Neural cell (in vitro differentiated cells): ENCODE measurements around the gene PRKAR1B. TPM values are rescaled to one million over a fixed set of nuclear protein-coding genes. Genes with fewer than 3 reads are reported as not detected.

Experiments
- H2AFZ ChIP-seq: fragments of 200-600, 300-800 bp; sonication (generic), shearing (Covaris generic); 2 replicates; pipeline ENCODE4 v1.6.0; 2014; ENCODE audit warnings: low read depth, mild to moderate bottlenecking, antibody characterized with exemption, low read length, moderate library complexity
- H3F3A ChIP-seq: fragments of 200-600 bp; shearing (Covaris generic); 2 replicates; pipeline ENCODE4 v1.6.1; 2016; ENCODE audit warnings: mild to moderate bottlenecking, moderate library complexity, mixed read lengths, antibody characterized with exemption, low read length; ENCODE audit not compliant: insufficient read depth, poor library complexity, severe bottlenecking
- H3K27ac ChIP-seq: fragments of 200-600, 300-800 bp; sonication (generic), shearing (Covaris generic); 2 replicates; pipeline ENCODE4 v1.5.1; 2014; ENCODE audit warnings: mild to moderate bottlenecking, low read length, moderate library complexity
- H3K27me3 ChIP-seq: fragments of 300-800, 200-600 bp; sonication (generic), shearing (Covaris generic); 2 replicates; pipeline ENCODE4 v1.6.0; 2014; ENCODE audit warnings: mild to moderate bottlenecking, low read depth, low read length, moderate library complexity; ENCODE audit not compliant: insufficient read depth
- H3K36me3 ChIP-seq: fragments of 300-800, 200-600 bp; sonication (generic), shearing (Covaris generic); 2 replicates; pipeline ENCODE4 v1.5.1; 2014; ENCODE audit warnings: mild to moderate bottlenecking, antibody characterized with exemption, low read length, moderate library complexity; ENCODE audit not compliant: insufficient read depth
- H3K4me2 ChIP-seq: fragments of 300-800, 200-600 bp; sonication (generic), shearing (Covaris generic); 2 replicates; pipeline ENCODE4 v1.6.0; 2014; ENCODE audit warnings: mild to moderate bottlenecking, low read length
- H3K4me3 ChIP-seq: fragments of 300-800, 200-600 bp; sonication (generic), shearing (Covaris generic); 2 replicates; pipeline ENCODE4 v1.5.1; 2014; ENCODE audit warnings: mild to moderate bottlenecking, low read length, moderate library complexity
- H3K79me2 ChIP-seq: fragments of 200-600 bp; shearing (Covaris generic); replicated peaks from 2 replicates; pipeline ENCODE4 v1.6.0; 2014; ENCODE audit warnings: mild to moderate bottlenecking, low read length, moderate library complexity; ENCODE audit not compliant: insufficient read depth
- H3K9ac ChIP-seq: fragments of 300-800, 200-600 bp; sonication (generic), shearing (Covaris generic); 2 replicates; pipeline ENCODE4 v1.6.1; 2016; ENCODE audit warnings: mild to moderate bottlenecking, low read length, mixed read lengths
- H3K9me2 ChIP-seq: fragments of 200-600 bp; shearing (Covaris generic); 2 replicates; pipeline ENCODE4 v1.6.1; 2016; ENCODE audit warnings: mild to moderate bottlenecking, low read length, mixed read lengths; ENCODE audit not compliant: insufficient read depth
- H3K9me3 ChIP-seq: fragments of 200-600, 300-800 bp; sonication (generic), shearing (Covaris generic); 2 replicates; pipeline ENCODE4 v1.6.1; 2016; ENCODE audit warnings: mild to moderate bottlenecking, mixed run types, low read length, moderate library complexity, mixed read lengths
- H4K20me1 ChIP-seq: fragments of 200-600 bp; shearing (Covaris generic); 2 replicates; pipeline ENCODE4 v1.6.1; 2016; ENCODE audit warnings: mild to moderate bottlenecking, mixed run types; ENCODE audit not compliant: insufficient read depth
- EP300 ChIP-seq: fragments of 450-650 bp; conservative IDR thresholded peaks from 2 replicates; pipeline ENCODE4 v1.6.1; 2014; ENCODE audit warnings: antibody characterized with exemption, mild to moderate bottlenecking, moderate library complexity; ENCODE audit not compliant: poor library complexity, severe bottlenecking
- EZH2 ChIP-seq: fragments of 200-600, 300-800 bp; shearing (Covaris generic), sonication (generic); IDR thresholded peaks from 2 replicates; pipeline ENCODE4 v1.6.1; 2014; ENCODE audit warnings: antibody characterized with exemption, low read length, borderline replicate concordance, mild to moderate bottlenecking; ENCODE audit not compliant: insufficient read depth, poor library complexity, severe bottlenecking
- MXI1 ChIP-seq: fragments of 450-650 bp; conservative IDR thresholded peaks from 2 replicates; pipeline ENCODE4 v1.6.1; 2014; ENCODE audit warnings: antibody characterized with exemption, mild to moderate bottlenecking; ENCODE audit not compliant: poor library complexity, severe bottlenecking
- POLR2AphosphoS5 ChIP-seq: IDR thresholded peaks from 2 replicates; pipeline ENCODE4 v1.6.1; 2012
- RAD21 ChIP-seq: fragments of 450-650 bp; conservative IDR thresholded peaks from 2 replicates; pipeline ENCODE4 v1.6.1; 2014; ENCODE audit warnings: antibody characterized with exemption, mild to moderate bottlenecking, moderate library complexity
- SMC3 ChIP-seq: fragments of 450-650 bp; conservative IDR thresholded peaks from 2 replicates; pipeline ENCODE4 v1.6.1; 2014; ENCODE audit warnings: antibody characterized with exemption, mild to moderate bottlenecking, moderate library complexity; ENCODE audit not compliant: poor library complexity
- TAF1 ChIP-seq: IDR thresholded peaks from 2 replicates; pipeline ENCODE4 v1.6.1; 2012; ENCODE audit warnings: low read depth
- polyA plus RNA-seq: library from polyadenylated mRNA; depleted of rRNA; stranded (reverse); fragments of >200 nt; gene quantifications from 2 replicates; pipeline ENCODE4 v1.2.3, GENCODE V29; 2014
- TF ChIP-seq, protein P1 (sequence below): fragments of 450-650 bp; IDR thresholded peaks from 2 replicates; pipeline ENCODE4 v1.5.1; 2014; ENCODE audit warnings: antibody characterized with exemption, mild to moderate bottlenecking, moderate library complexity; ENCODE audit not compliant: poor library complexity, severe bottlenecking
- TF ChIP-seq, protein P2 (sequence below): IDR thresholded peaks from 2 replicates; pipeline ENCODE4 v1.6.1; 2012; ENCODE audit warnings: borderline replicate concordance

Gene PRKAR1B
- polyA plus RNA-seq, 1 donor from 2014 or later: 38.6 TPM

DNA sequence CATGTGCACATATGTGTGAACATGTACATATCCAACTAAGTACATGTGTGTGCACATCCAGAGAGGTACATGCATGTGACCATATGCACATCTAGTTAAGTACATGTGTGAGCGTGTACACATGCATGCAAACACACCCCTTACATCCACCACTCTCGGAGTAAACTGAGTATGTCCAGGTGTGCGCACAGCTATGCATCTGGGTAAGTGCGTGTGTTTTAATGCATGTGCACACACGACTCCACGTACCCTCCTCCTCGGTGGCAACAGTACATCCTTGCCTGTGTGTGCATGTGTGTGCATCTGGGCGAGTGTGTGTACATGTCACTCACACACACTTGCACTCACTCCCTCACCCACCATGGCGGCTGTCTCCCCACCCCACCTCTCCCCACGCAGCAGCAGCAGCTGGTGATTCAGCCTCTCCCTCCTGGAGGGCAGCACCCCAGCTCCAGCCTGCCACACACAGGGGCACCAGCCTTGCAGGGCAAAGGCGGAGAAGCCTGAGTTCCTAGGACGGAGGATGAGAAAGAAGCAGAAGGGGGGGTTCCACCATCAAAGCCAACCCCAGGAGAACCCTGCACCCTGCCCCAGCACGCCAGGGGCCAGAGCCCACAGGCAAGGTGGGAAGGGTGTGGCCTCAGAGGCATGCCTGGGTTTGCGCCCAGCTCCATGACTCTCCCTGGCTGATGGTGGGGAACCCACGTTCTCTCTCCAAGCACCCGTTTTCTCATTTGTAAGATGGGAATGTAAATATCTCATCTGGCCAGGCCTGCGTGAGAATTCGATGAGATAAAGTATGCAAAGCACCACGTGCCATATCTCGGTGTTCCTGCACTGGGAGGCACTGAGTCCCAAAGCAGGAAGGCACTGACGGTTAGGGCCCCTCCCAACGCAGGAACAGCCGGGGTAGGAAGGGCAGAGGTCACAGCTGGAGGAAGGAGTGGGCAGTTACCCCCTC, 28.3 kb downstream of the PRKAR1B start:
- TF ChIP-seq RAD21 (no peak), EZH2 (no peak), POLR2AphosphoS5 (no peak), SMC3 (no peak), EP300 (no peak), MXI1 (no peak), TAF1 (no peak)
- TF ChIP-seq, protein P1, sequence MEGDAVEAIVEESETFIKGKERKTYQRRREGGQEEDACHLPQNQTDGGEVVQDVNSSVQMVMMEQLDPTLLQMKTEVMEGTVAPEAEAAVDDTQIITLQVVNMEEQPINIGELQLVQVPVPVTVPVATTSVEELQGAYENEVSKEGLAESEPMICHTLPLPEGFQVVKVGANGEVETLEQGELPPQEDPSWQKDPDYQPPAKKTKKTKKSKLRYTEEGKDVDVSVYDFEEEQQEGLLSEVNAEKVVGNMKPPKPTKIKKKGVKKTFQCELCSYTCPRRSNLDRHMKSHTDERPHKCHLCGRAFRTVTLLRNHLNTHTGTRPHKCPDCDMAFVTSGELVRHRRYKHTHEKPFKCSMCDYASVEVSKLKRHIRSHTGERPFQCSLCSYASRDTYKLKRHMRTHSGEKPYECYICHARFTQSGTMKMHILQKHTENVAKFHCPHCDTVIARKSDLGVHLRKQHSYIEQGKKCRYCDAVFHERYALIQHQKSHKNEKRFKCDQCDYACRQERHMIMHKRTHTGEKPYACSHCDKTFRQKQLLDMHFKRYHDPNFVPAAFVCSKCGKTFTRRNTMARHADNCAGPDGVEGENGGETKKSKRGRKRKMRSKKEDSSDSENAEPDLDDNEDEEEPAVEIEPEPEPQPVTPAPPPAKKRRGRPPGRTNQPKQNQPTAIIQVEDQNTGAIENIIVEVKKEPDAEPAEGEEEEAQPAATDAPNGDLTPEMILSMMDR: no peak
- TF ChIP-seq, protein P2, sequence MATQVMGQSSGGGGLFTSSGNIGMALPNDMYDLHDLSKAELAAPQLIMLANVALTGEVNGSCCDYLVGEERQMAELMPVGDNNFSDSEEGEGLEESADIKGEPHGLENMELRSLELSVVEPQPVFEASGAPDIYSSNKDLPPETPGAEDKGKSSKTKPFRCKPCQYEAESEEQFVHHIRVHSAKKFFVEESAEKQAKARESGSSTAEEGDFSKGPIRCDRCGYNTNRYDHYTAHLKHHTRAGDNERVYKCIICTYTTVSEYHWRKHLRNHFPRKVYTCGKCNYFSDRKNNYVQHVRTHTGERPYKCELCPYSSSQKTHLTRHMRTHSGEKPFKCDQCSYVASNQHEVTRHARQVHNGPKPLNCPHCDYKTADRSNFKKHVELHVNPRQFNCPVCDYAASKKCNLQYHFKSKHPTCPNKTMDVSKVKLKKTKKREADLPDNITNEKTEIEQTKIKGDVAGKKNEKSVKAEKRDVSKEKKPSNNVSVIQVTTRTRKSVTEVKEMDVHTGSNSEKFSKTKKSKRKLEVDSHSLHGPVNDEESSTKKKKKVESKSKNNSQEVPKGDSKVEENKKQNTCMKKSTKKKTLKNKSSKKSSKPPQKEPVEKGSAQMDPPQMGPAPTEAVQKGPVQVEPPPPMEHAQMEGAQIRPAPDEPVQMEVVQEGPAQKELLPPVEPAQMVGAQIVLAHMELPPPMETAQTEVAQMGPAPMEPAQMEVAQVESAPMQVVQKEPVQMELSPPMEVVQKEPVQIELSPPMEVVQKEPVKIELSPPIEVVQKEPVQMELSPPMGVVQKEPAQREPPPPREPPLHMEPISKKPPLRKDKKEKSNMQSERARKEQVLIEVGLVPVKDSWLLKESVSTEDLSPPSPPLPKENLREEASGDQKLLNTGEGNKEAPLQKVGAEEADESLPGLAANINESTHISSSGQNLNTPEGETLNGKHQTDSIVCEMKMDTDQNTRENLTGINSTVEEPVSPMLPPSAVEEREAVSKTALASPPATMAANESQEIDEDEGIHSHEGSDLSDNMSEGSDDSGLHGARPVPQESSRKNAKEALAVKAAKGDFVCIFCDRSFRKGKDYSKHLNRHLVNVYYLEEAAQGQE: no peak
- no peak overlapping the region for H3K9ac ChIP-seq
- H3K36me3 ChIP-seq: no peaks in the 10 kb centered on the region
- H4K20me1 ChIP-seq: no peaks in the 10 kb centered on the region
- no peak overlapping the region for H3K4me3 ChIP-seq
- no peaks in the 10 kb centered on the region for H3K9me3 ChIP-seq
- H3K9me2 ChIP-seq: no peaks in the 10 kb centered on the region
- H3K27me3 ChIP-seq: no peaks in the 10 kb centered on the region
- H3K79me2 ChIP-seq: no peaks in the 10 kb centered on the region
- H3K27ac ChIP-seq: no peak overlapping the region
- H2AFZ ChIP-seq: no peak overlapping the region
- no peak overlapping the region for H3K4me2 ChIP-seq
- no peaks in the 10 kb centered on the region for H3F3A ChIP-seq

DNA sequence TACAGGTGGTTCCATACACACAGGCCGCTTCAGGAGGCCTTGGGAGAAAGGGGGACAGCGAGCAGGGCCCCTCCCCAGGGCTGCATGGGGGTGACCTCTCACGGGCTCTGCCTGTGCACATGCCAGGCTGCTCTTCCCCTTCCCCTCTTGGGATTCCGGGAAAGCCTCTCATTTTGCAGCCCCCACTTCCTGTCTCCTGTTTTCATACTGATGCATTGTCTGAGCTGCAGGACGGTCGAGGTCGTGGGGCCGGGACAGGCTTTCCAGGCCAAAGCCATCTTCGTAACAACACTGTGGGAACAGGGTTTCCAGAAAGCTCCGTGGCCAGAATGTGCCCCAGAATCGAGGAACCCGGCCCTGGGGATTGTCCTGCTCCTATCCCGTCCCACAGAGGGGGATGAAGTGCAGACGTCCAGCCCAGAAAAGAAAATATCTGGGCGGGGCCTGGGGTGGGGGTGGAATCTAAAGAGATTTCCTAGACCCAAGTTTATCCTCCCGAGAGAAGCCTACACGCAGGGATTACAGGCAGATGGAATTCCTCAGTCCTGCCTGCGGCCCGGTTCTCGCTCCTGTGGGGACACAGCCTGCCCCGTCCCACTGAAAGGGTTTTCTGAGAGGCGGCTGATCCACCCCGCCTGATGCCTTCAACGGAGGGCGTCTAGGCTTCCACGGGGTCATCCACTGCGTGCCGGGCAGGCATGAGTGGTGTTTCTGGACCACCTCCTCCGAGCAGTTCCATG, 30.1 kb downstream of the PRKAR1B start:
- Histone ChIP-seq H2AFZ (no peak overlapping the region), H3K27ac (no peak overlapping the region), H3K4me2 (no peak overlapping the region), H3K4me3 (no peak overlapping the region), H3K36me3 (no peaks in the 10 kb centered on the region), H3K9me2 (no peaks in the 10 kb centered on the region), H3K27me3 (no peaks in the 10 kb centered on the region), H3F3A (no peaks in the 10 kb centered on the region), H3K79me2 (no peaks in the 10 kb centered on the region), H3K9me3 (no peaks in the 10 kb centered on the region), H3K9ac (no peak overlapping the region), H4K20me1 (no peaks in the 10 kb centered on the region)
- TF ChIP-seq EZH2: no peak
- TF ChIP-seq, protein P2: no peak
- TF ChIP-seq, protein P1: no peak
- TF ChIP-seq TAF1: no peak
- no peak for TF ChIP-seq MXI1
- no peak for TF ChIP-seq RAD21
- TF ChIP-seq POLR2AphosphoS5: no peak
- TF ChIP-seq EP300: no peak
- no peak for TF ChIP-seq SMC3
